Fibroblast of mammary gland (primary cell): ENCODE data around the gene RASGRF2.

Experiments used
- DNase-seq: peaks from one replicate; pipeline ENCODE4 v3.0.0-alpha.2; 2010; ENCODE audit warnings: low read depth
- H3K4me3 ChIP-seq: 2 replicates; pipeline ENCODE4 v1.5.1; 2011; ENCODE audit warnings: low read depth, mild to moderate bottlenecking, low read length, moderate library complexity; ENCODE audit not compliant: control insufficient read depth
- CTCF ChIP-seq: conservative IDR thresholded peaks from 2 replicates; pipeline ENCODE4 v1.5.1; 2011; ENCODE audit warnings: low read depth, low read length, inconsistent platforms; ENCODE audit not compliant: control insufficient read depth, insufficient read depth

The RASGRF2 gene

GRCh38 chr5:81239613-81240012 lies 279.4 kb downstream of the RASGRF2 start:
- no peak for DNase-seq
- H3K4me3 ChIP-seq = no peak overlapping the region
- TF ChIP-seq CTCF = no peak

- DNase-seq = no peak
- TF ChIP-seq CTCF = no peak
- no peak overlapping the region for H3K4me3 ChIP-seq
Observed at GRCh38 chr5:81241001-81241400, 280.8 kb downstream of the RASGRF2 start.

- DNase-seq = no peak
- H3K4me3 ChIP-seq = no peak overlapping the region
- TF ChIP-seq CTCF = no peak
Observed at GRCh38 chr5:81241961-81242648, 281.9 kb downstream of the RASGRF2 start.

GRCh38 chr5:81242906-81243436 lies 282.8 kb downstream of the RASGRF2 start:
- H3K4me3 ChIP-seq = no peak overlapping the region
- no peak for DNase-seq
- TF ChIP-seq CTCF = no peak

GRCh38 chr5:81244451-81244850 lies 284.3 kb downstream of the RASGRF2 start:
- no peak overlapping the region for H3K4me3 ChIP-seq
- no peak for TF ChIP-seq CTCF
- no peak for DNase-seq

GRCh38 chr5:81245871-81246235 lies 285.7 kb downstream of the RASGRF2 start:
- no peak for TF ChIP-seq CTCF
- DNase-seq = no peak
- H3K4me3 ChIP-seq = no peak overlapping the region
